Stimulated activated CD8-positive, alpha-beta memory T cell treated with anti-CD3 and anti-CD28 coated beads, Interleukin-15, amount 100 ng/mL, for 24 hours (primary cell): ENCODE data around the gene ATP4A.

ENCODE experiments used
- DNase-seq: peaks from one replicate; pipeline ENCODE4 v3.0.0-alpha.2; 2020; ENCODE audit warnings: low read depth

ATP4A gene

GRCh38 chr19:35565016-35565856 is 1.8 kb upstream of the ATP4A start:
- DNase-seq, result no peak

- no peak for DNase-seq
These were observed 682 bp downstream of the ATP4A start for GRCh38 chr19:35562776-35563175.

- no peak for DNase-seq
These were observed 1.1 kb downstream of the ATP4A start for GRCh38 chr19:35562336-35562735.

- DNase-seq, result no peak
These were observed 2.0 kb downstream of the ATP4A start for GRCh38 chr19:35561436-35561835.

GRCh38 chr19:35560677-35561076 is 2.8 kb downstream of the ATP4A start:
- no peak for DNase-seq

- DNase-seq, result no peak
These were observed 3.2 kb downstream of the ATP4A start for GRCh38 chr19:35560271-35560670.

GRCh38 chr19:35559781-35560180 is 3.7 kb downstream of the ATP4A start:
- no peak for DNase-seq

- no peak for DNase-seq
These were observed 4.2 kb downstream of the ATP4A start for GRCh38 chr19:35559281-35559659.

GRCh38 chr19:35558400-35559280 is 4.8 kb downstream of the ATP4A start:
- DNase-seq, result no peak

- peak; percentile 20 for DNase-seq
These were observed 5.7 kb downstream of the ATP4A start for GRCh38 chr19:35557539-35558399.

GRCh38 chr19:35556846-35557538 is 6.5 kb downstream of the ATP4A start:
- DNase-seq, result no peak

- DNase-seq, result no peak
These were observed 7.3 kb downstream of the ATP4A start for GRCh38 chr19:35556025-35556590.

- DNase-seq, result no peak
These were observed 8.0 kb downstream of the ATP4A start for GRCh38 chr19:35555301-35556005.

- DNase-seq, result no peak
These were observed 9.4 kb downstream of the ATP4A start for GRCh38 chr19:35554076-35554475.

- no peak for DNase-seq
These were observed 10.0 kb downstream of the ATP4A start for GRCh38 chr19:35553385-35554000.

GRCh38 chr19:35552534-35553384 is 10.7 kb downstream of the ATP4A start:
- DNase-seq, result no peak

GRCh38 chr19:35551091-35551810 is 12.2 kb downstream of the ATP4A start:
- no peak for DNase-seq

GRCh38 chr19:35549879-35550523 is 13.5 kb downstream of the ATP4A start:
- no peak for DNase-seq
